Liver (tissue), 9 donors: ENCODE data around the gene ZNF202. TPM values are rescaled to one million over a fixed set of nuclear protein-coding genes. Genes with fewer than 3 reads are reported as not detected.

Experiments used
- DNase-seq: peaks from one replicate; pipeline ENCODE4 v3.0.0-alpha.2; 2017; ENCODE audit warnings: low spot score
- H3K27ac ChIP-seq, 2 donors: one replicate each; pipeline ENCODE4 v1.7.0; 2013; ENCODE audit warnings: inconsistent platforms in 2 of 2, low read length in 2 of 2, control low read depth in 1 of 2, low read depth in 1 of 2, mild to moderate bottlenecking in 1 of 2
- H3K27me3 ChIP-seq, 4 donors: one replicate each; pipeline versions ENCODE4 v1.6.1 to v1.7.0; 2013; ENCODE audit warnings: low read length in 3 of 4, inconsistent platforms in 1 of 4, mild to moderate bottlenecking in 1 of 4, moderate library complexity in 1 of 4; ENCODE audit not compliant: control insufficient read depth in 4 of 4, insufficient read depth in 4 of 4
- H3K36me3 ChIP-seq, 4 donors: one replicate each; pipeline versions ENCODE4 v1.6.1 to v1.7.0; 2013; ENCODE audit warnings: low read length in 3 of 4, mild to moderate bottlenecking in 3 of 4, low read depth in 1 of 4, moderate library complexity in 1 of 4; ENCODE audit not compliant: control insufficient read depth in 4 of 4, insufficient read depth in 3 of 4
- H3K4me1 ChIP-seq, 4 donors: one replicate each; pipeline versions ENCODE4 v1.6.1 to v1.7.0; 2013; ENCODE audit warnings: low read length in 3 of 4, mild to moderate bottlenecking in 3 of 4, moderate library complexity in 1 of 4; ENCODE audit not compliant: control insufficient read depth in 4 of 4, insufficient read depth in 4 of 4
- H3K4me3 ChIP-seq, 3 donors: one replicate each; pipeline versions ENCODE4 v1.6.1 to v1.7.0; 2013; ENCODE audit warnings: low read length in 3 of 3, control low read depth in 1 of 3, low read depth in 1 of 3, mild to moderate bottlenecking in 1 of 3
- H3K9ac ChIP-seq, 2 donors: one replicate each; pipeline ENCODE4 v1.7.0; 2013; ENCODE audit warnings: low read length in 2 of 2, mild to moderate bottlenecking in 2 of 2, moderate library complexity in 2 of 2, control low read depth in 1 of 2, low read depth in 1 of 2
- H3K9me3 ChIP-seq, 4 donors: one replicate each; pipeline versions ENCODE4 v1.6.1 to v1.7.0; 2013; ENCODE audit warnings: low read length in 3 of 4; ENCODE audit not compliant: control insufficient read depth in 4 of 4
- ATF3 ChIP-seq: IDR thresholded peaks from 2 replicates; pipeline ENCODE4 v1.6.1; 2016; ENCODE audit warnings: antibody characterized with exemption
- CTCF ChIP-seq: fragments of 150-350 bp; IDR thresholded peaks from 2 replicates; pipeline ENCODE4 v1.5.1; 2017; ENCODE audit warnings: improper control_type of control experiment, low read depth, low read length; ENCODE audit not compliant: missing input control
- FOXA2 ChIP-seq: IDR thresholded peaks from 2 replicates; pipeline ENCODE4 v1.6.1; 2016; ENCODE audit warnings: antibody characterized with exemption
- GABPA ChIP-seq, 2 donors: IDR thresholded peaks in 1 of 2; conservative IDR thresholded peaks in 1 of 2; 2 replicates each; pipeline ENCODE4 v1.6.1; 2016; ENCODE audit warnings: antibody characterized with exemption in 2 of 2, mild to moderate bottlenecking in 1 of 2, moderate library complexity in 1 of 2
- HNF4G ChIP-seq: IDR thresholded peaks from 2 replicates; pipeline ENCODE4 v1.6.1; 2016; ENCODE audit warnings: antibody characterized with exemption
- MAX ChIP-seq: IDR thresholded peaks from 2 replicates; pipeline ENCODE4 v1.6.1; 2016; ENCODE audit warnings: antibody characterized with exemption
- NR2F2 ChIP-seq: IDR thresholded peaks from 2 replicates; pipeline ENCODE4 v1.6.1; 2016; ENCODE audit warnings: antibody characterized with exemption
- RAD21 ChIP-seq, 2 donors: IDR thresholded peaks; 2 replicates each; pipeline ENCODE4 v1.6.1; 2016; ENCODE audit warnings: antibody characterized with exemption in 2 of 2, mild to moderate bottlenecking in 2 of 2
- RXRA ChIP-seq, 2 donors: IDR thresholded peaks; 2 replicates each; pipeline ENCODE4 v1.6.1; 2017 to 2018; ENCODE audit warnings: antibody characterized with exemption in 2 of 2, mild to moderate bottlenecking in 1 of 2
- SP1 ChIP-seq: IDR thresholded peaks from 2 replicates; pipeline ENCODE4 v1.6.1; 2018; ENCODE audit warnings: antibody characterized with exemption, mild to moderate bottlenecking
- YY1 ChIP-seq: IDR thresholded peaks from 2 replicates; pipeline ENCODE4 v1.6.1; 2016; ENCODE audit warnings: antibody characterized with exemption, mild to moderate bottlenecking
- WGBS: extraction: QIAGEN DNeasy Blood & Tissue Kit; methylation state at CpG from one replicate; pipeline ENCODE4 v1.1.7; 2013; 5-methylcytosine and 5-hydroxymethylcytosine counted together
- polyA plus RNA-seq, 2 donors: library from polyadenylated mRNA; stranded (reverse) in 1 of 2; unstranded in 1 of 2; fragments of 200-250 nt in 1 of 2; fragments of >200 nt in 1 of 2; fragmentation: Nextera tagmentation in 1 of 2; extraction: Ambion mirVana in 1 of 2; gene quantifications; one replicate each; pipeline versions ENCODE4 v1.2.1 to v1.2.3, GENCODE V29; 2013 to 2015
- total RNA-seq, 2 donors: library from RNA; depleted of rRNA; stranded (reverse); fragments of >200 nt; gene quantifications; one replicate each; pipeline ENCODE4 v1.2.3, GENCODE V29; 2014
- donor health status: healthy.
- donor health status: healthy.
- donor health status: healthy.
- donor health status: healthy.
- donor health status: healthy.

The ZNF202 gene
- total and polyA plus RNA-seq, 4 donors, result 1.2 to 5.1 (median 3.3) TPM

- Histone ChIP-seq H3K9ac (no peak overlapping the region), H3K9me3 (no peaks in the 10 kb centered on the region), H3K27ac (no peak overlapping the region), H3K36me3 (no peaks in the 10 kb centered on the region), H3K4me3 (no peak overlapping the region), H3K27me3 (peaks cover 0 to 2% (median 0%) of the 10 kb centered on the region in 4 donors), H3K4me1 (no peaks in the 10 kb centered on the region)
- TF ChIP-seq ATF3 (no peak), MAX (no peak), FOXA2 (no peak)
- no peak for DNase-seq
- WGBS, result 79% methylated on average over 2 of the region's 2 CpGs
Measured at GRCh38 chr11:123773026-123773425, 31.6 kb upstream of the ZNF202 start.

GRCh38 chr11:123771664-123772063 is 30.2 kb upstream of the ZNF202 start:
- no peak overlapping the region for H3K9ac ChIP-seq
- no peaks in the 10 kb centered on the region for H3K9me3 ChIP-seq
- no peaks in the 10 kb centered on the region for H3K4me1 ChIP-seq
- no peaks in the 10 kb centered on the region for H3K27me3 ChIP-seq
- DNase-seq, result no peak
- 90% methylated on average over 3 of the region's 3 CpGs for WGBS
- H3K27ac ChIP-seq, result no peak overlapping the region
- H3K4me3 ChIP-seq, result no peak overlapping the region
- TF ChIP-seq CTCF, result no peak
- no peaks in the 10 kb centered on the region for H3K36me3 ChIP-seq

GRCh38 chr11:123770712-123771111 is 29.3 kb upstream of the ZNF202 start:
- DNase-seq, result no peak
- TF ChIP-seq CTCF (no peak), RAD21 (IDR thresholded peaks at IDR 0.05) (no peak), HNF4G (no peak), GABPA (IDR thresholded peaks at IDR 0.05 in 1 of 2, conservative IDR thresholded peaks at IDR 0.05 in 1 of 2) (no peak), SP1 (no peak), YY1 (no peak), NR2F2 (no peak), RXRA (IDR thresholded peaks at IDR 0.05) (no peak)
- Histone ChIP-seq H3K27ac (no peak overlapping the region), H3K4me3 (no peak overlapping the region), H3K4me1 (no peaks in the 10 kb centered on the region), H3K27me3 (no peaks in the 10 kb centered on the region), H3K9ac (no peak overlapping the region), H3K9me3 (no peaks in the 10 kb centered on the region), H3K36me3 (no peaks in the 10 kb centered on the region)
